Measurements from ENCODE around the gene LTBP3. TPM values are rescaled to one million over a fixed set of nuclear protein-coding genes. Genes with fewer than 3 reads are reported as not detected.

LTBP3 gene
- total and polyA plus RNA-seq, 2 of the 13 experiments (the other 11 are each of a cell fraction or from before 2014, with no cell fraction given), result 12.2 to 68.1 TPM

DNA sequence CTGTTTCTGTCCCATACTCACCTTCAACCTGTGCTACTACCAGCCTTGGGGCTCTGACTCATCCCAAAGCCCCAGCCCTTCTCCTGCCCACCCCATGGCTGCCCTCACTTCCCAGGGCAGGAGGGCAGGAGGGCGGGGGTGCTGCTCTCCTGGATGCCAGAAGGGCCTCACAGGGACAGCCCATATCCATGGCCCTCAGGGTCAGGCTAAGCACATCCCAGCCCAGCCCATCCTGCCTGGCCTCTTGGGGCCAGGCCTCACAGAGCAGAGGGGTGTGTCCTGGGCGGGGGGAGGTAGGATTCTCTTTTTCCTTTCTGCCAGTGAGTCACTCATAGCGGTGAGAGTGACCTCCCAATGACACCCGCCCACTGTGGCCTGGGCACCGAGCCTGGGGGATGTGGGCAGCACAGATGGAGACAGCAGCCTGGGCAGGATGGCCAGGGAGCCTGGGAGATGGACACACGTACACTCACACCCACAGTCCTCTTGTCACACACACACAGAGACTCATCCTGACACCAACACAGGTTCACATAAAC lies 2.4 kb downstream of the LTBP3 start (continued):
- TF ChIP-seq ZNF232 (CRISPR knock-in tag; IDR thresholded peaks at IDR 0.05; ENCODE audit: borderline replicate concordance), result no peak
- TF ChIP-seq, protein P1, sequence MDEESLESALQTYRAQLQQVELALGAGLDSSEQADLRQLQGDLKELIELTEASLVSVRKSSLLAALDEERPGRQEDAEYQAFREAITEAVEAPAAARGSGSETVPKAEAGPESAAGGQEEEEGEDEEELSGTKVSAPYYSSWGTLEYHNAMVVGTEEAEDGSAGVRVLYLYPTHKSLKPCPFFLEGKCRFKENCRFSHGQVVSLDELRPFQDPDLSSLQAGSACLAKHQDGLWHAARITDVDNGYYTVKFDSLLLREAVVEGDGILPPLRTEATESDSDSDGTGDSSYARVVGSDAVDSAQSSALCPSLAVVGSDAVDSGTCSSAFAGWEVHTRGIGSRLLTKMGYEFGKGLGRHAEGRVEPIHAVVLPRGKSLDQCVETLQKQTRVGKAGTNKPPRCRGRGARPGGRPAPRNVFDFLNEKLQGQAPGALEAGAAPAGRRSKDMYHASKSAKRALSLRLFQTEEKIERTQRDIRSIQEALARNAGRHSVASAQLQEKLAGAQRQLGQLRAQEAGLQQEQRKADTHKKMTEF (CRISPR knock-in tag; IDR thresholded peaks at IDR 0.05), result peak; percentile 72
- TF ChIP-seq, protein P2, sequence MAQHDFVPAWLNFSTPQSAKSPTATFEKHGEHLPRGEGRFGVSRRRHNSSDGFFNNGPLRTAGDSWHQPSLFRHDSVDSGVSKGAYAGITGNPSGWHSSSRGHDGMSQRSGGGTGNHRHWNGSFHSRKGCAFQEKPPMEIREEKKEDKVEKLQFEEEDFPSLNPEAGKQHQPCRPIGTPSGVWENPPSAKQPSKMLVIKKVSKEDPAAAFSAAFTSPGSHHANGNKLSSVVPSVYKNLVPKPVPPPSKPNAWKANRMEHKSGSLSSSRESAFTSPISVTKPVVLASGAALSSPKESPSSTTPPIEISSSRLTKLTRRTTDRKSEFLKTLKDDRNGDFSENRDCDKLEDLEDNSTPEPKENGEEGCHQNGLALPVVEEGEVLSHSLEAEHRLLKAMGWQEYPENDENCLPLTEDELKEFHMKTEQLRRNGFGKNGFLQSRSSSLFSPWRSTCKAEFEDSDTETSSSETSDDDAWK (CRISPR knock-in tag; IDR thresholded peaks at IDR 0.05), result no peak
- no peak for TF ChIP-seq ISL2 (CRISPR knock-in tag; IDR thresholded peaks at IDR 0.05)
- TF ChIP-seq, protein P3, sequence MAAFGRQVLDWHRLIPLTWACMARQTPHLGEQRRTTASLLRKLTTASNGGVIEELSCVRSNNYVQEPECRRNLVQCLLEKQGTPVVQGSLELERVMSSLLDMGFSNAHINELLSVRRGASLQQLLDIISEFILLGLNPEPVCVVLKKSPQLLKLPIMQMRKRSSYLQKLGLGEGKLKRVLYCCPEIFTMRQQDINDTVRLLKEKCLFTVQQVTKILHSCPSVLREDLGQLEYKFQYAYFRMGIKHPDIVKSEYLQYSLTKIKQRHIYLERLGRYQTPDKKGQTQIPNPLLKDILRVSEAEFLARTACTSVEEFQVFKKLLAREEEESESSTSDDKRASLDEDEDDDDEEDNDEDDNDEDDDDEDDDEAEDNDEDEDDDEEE (CRISPR knock-in tag; IDR thresholded peaks at IDR 0.05), result no peak
- TF ChIP-seq ZFP36L2 (CRISPR knock-in tag; IDR thresholded peaks at IDR 0.05), result no peak
- TF ChIP-seq JUNB (CRISPR knock-in tag; IDR thresholded peaks at IDR 0.05; ENCODE audit: borderline replicate concordance), result no peak
- TF ChIP-seq, protein P4, sequence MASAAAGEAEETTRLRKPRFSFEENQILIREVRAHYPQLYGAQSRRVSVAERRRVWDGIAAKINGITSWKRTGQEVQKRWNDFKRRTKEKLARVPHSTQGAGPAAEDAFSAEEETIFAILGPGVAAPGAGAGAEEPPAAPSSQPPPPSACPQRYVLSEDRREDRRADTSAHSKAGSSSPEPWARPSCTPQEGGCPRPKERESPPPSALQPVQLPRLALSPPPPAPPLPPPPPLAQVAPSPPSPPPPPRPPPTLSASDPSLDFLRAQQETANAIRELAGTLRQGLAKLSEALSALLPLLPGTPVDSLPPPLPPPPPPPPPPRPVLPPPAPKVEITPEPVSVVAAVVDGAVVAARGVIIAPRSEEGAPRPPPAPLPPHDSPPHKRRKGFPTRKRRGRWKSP (CRISPR knock-in tag; IDR thresholded peaks at IDR 0.05), result no peak
- TF ChIP-seq NFIB (CRISPR knock-in tag; IDR thresholded peaks at IDR 0.05; ENCODE audit: borderline replicate concordance), result no peak
- TF ChIP-seq SRY (CRISPR knock-in tag; IDR thresholded peaks at IDR 0.05), result no peak
- TF ChIP-seq KAT2B (IDR thresholded peaks at IDR 0.05; ENCODE audit: borderline replicate concordance, low read depth, low read length), result no peak
- TF ChIP-seq, protein P5, sequence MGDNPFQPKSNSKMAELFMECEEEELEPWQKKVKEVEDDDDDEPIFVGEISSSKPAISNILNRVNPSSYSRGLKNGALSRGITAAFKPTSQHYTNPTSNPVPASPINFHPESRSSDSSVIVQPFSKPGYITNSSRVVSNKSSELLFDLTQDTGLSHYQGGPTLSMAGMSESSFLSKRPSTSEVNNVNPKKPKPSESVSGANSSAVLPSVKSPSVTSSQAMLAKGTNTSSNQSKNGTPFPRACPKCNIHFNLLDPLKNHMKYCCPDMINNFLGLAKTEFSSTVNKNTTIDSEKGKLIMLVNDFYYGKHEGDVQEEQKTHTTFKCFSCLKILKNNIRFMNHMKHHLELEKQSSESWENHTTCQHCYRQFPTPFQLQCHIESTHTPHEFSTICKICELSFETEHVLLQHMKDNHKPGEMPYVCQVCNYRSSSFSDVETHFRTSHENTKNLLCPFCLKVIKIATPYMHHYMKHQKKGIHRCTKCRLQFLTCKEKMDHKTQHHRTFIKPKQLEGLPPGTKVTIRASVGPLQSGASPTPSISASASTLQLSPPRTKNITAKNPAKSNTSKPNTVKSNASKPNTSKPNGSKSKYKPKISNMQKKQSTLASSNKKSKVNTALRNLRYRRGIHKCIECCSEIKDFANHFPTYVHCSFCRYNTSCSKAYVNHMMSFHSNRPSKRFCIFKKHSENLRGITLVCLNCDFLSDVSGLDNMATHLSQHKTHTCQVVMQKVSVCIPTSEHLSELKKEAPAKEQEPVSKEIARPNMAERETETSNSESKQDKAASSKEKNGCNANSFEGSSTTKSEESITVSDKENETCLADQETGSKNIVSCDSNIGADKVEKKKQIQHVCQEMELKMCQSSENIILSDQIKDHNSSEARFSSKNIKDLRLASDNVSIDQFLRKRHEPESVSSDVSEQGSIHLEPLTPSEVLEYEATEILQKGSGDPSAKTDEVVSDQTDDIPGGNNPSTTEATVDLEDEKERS (CRISPR knock-in tag; IDR thresholded peaks at IDR 0.05), result 0 out of 2 replicates have a peak, but pooled peaks have one; percentile 24
- 0 out of 2 replicates have a peak, but pooled peaks have one; percentile 20 for TF ChIP-seq CEBPG (CRISPR knock-in tag; IDR thresholded peaks at IDR 0.05)
- TF ChIP-seq FLYWCH1 (CRISPR knock-in tag; IDR thresholded peaks at IDR 0.05), result no peak
- TF ChIP-seq ELF3 (CRISPR knock-in tag; IDR thresholded peaks at IDR 0.05), result peak; percentile 37; the same call in 1 of the 2 replicates
- TF ChIP-seq JUN (CRISPR knock-in tag; IDR thresholded peaks at IDR 0.05), result no peak
- TF ChIP-seq, protein P6, sequence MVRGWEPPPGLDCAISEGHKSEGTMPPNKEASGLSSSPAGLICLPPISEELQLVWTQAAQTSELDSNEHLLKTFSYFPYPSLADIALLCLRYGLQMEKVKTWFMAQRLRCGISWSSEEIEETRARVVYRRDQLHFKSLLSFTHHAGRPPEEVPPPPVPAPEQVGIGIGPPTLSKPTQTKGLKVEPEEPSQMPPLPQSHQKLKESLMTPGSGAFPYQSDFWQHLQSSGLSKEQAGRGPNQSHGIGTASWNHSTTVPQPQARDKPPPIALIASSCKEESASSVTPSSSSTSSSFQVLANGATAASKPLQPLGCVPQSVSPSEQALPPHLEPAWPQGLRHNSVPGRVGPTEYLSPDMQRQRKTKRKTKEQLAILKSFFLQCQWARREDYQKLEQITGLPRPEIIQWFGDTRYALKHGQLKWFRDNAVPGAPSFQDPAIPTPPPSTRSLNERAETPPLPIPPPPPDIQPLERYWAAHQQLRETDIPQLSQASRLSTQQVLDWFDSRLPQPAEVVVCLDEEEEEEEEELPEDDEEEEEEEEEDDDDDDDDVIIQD (CRISPR knock-in tag; IDR thresholded peaks at IDR 0.05; ENCODE audit: low read depth), result peak; percentile 15; the same call in 1 of the 2 replicates
- no peak for TF ChIP-seq ZNF879 (CRISPR knock-in tag; IDR thresholded peaks at IDR 0.05)
- TF ChIP-seq ZNF253 (CRISPR knock-in tag; IDR thresholded peaks at IDR 0.05; ENCODE audit: borderline replicate concordance), result no peak
- TF ChIP-seq REXO4 (CRISPR knock-in tag; IDR thresholded peaks at IDR 0.05; ENCODE audit: borderline replicate concordance), result no peak
- TF ChIP-seq REPIN1 (CRISPR knock-in tag; IDR thresholded peaks at IDR 0.05; ENCODE audit: borderline replicate concordance, low read depth), result no peak
